RWPE2 (cell line): ENCODE results near the gene DDX27.

ENCODE experiments used
- ATAC-seq: fragments of 200-7000 bp; cut with Tn5 transposase; 3 replicates; pipeline ENCODE4 v1.9.1; 2021; ENCODE audit warnings: low read depth
- DNase-seq: peaks from one replicate; pipeline ENCODE4 v3.0.0-alpha.2; 2020; ENCODE audit warnings: low spot score
- H3K27ac ChIP-seq: fragments of 450-650 bp; 2 replicates; pipeline ENCODE4 v1.5.1; 2017; ENCODE audit warnings: mild to moderate bottlenecking; ENCODE audit not compliant: poor library complexity, severe bottlenecking
- H3K27me3 ChIP-seq: fragments of 250-450 bp; sonication (Bioruptor Pico); 2 replicates; pipeline ENCODE4 v1.5.1; 2021; ENCODE audit warnings: mild to moderate bottlenecking, moderate library complexity; ENCODE audit not compliant: insufficient read depth, poor library complexity, severe bottlenecking
- H3K36me3 ChIP-seq: fragments of 250-450 bp; sonication (Bioruptor Pico); 2 replicates; pipeline ENCODE4 v1.5.1; 2020; ENCODE audit warnings: low read depth, mild to moderate bottlenecking, moderate library complexity
- H3K4me1 ChIP-seq: fragments of 250-450 bp; sonication (Bioruptor Pico); 2 replicates; pipeline ENCODE4 v1.5.1; 2021; ENCODE audit warnings: mild to moderate bottlenecking, moderate library complexity; ENCODE audit not compliant: insufficient read depth, poor library complexity, severe bottlenecking
- H3K4me3 ChIP-seq: fragments of 250-450 bp; sonication (Bioruptor Pico); 2 replicates; pipeline ENCODE4 v1.5.1; 2021; ENCODE audit warnings: mild to moderate bottlenecking, moderate library complexity; ENCODE audit not compliant: severe bottlenecking
- H3K9me3 ChIP-seq: fragments of 250-450 bp; sonication (Bioruptor Pico); 2 replicates; pipeline ENCODE4 v1.5.1; 2021; ENCODE audit warnings: mild to moderate bottlenecking, moderate library complexity; ENCODE audit not compliant: severe bottlenecking
- CTCF ChIP-seq: fragments of 450-650 bp; IDR thresholded peaks from one replicate; pipeline ENCODE4 v1.5.1; 2017; ENCODE audit warnings: mild to moderate bottlenecking, moderate library complexity; ENCODE audit not compliant: poor library complexity, severe bottlenecking

DDX27 gene

GRCh38 chr20:49234831-49235230 is 15.6 kb downstream of the DDX27 start:
- TF ChIP-seq CTCF: no peak
- no peaks in the 10 kb centered on the region for H3K4me1 ChIP-seq
- peaks cover 94% of the 10 kb centered on the region for H3K36me3 ChIP-seq
- H3K4me3 ChIP-seq: no peak overlapping the region
- no peak overlapping the region for H3K27ac ChIP-seq
- H3K27me3 ChIP-seq: no peaks in the 10 kb centered on the region
- DNase-seq: no peak
- ATAC-seq: no peak
- H3K9me3 ChIP-seq: no peaks in the 10 kb centered on the region

- no peak for TF ChIP-seq CTCF
- H3K4me1 ChIP-seq: no peaks in the 10 kb centered on the region
- no peaks in the 10 kb centered on the region for H3K9me3 ChIP-seq
- ATAC-seq (no peak), DNase-seq (no peak)
- peaks cover 94% of the 10 kb centered on the region for H3K36me3 ChIP-seq
- no peak overlapping the region for H3K27ac ChIP-seq
- no peaks in the 10 kb centered on the region for H3K27me3 ChIP-seq
- no peak overlapping the region for H3K4me3 ChIP-seq
Measured at GRCh38 chr20:49236301-49236700, 17.1 kb downstream of the DDX27 start.

- TF ChIP-seq CTCF: no peak
- ATAC-seq (no peak), DNase-seq (no peak)
- Histone ChIP-seq H3K36me3 (peaks cover 96% of the 10 kb centered on the region), H3K27me3 (no peaks in the 10 kb centered on the region), H3K27ac (no peak overlapping the region), H3K9me3 (no peaks in the 10 kb centered on the region), H3K4me3 (no peak overlapping the region), H3K4me1 (no peaks in the 10 kb centered on the region)
Measured at GRCh38 chr20:49237531-49237930, 18.3 kb downstream of the DDX27 start.

- ATAC-seq (peak; percentile 74), DNase-seq (no peak)
- peak; percentile 99 for TF ChIP-seq CTCF
- no peaks in the 10 kb centered on the region for H3K27me3 ChIP-seq
- peaks cover 99% of the 10 kb centered on the region for H3K36me3 ChIP-seq
- H3K9me3 ChIP-seq: no peaks in the 10 kb centered on the region
- H3K4me1 ChIP-seq: no peaks in the 10 kb centered on the region
- no peak overlapping the region for H3K4me3 ChIP-seq
- no peak overlapping the region for H3K27ac ChIP-seq
Measured at GRCh38 chr20:49245921-49246740, 26.9 kb downstream of the DDX27 start.

GRCh38 chr20:49247169-49247723 is 28.0 kb downstream of the DDX27 start:
- DNase-seq (no peak), ATAC-seq (no peak)
- no peaks in the 10 kb centered on the region for H3K4me1 ChIP-seq
- no peaks in the 10 kb centered on the region for H3K27me3 ChIP-seq
- H3K36me3 ChIP-seq: peaks cover 99% of the 10 kb centered on the region
- TF ChIP-seq CTCF: no peak
- H3K9me3 ChIP-seq: no peaks in the 10 kb centered on the region
- H3K27ac ChIP-seq: no peak overlapping the region
- H3K4me3 ChIP-seq: no peak overlapping the region
